GM23248 (cell line): ENCODE results near the gene DNM1. TPM values are rescaled to one million over a fixed set of nuclear protein-coding genes. Genes with fewer than 3 reads are reported as not detected.

ENCODE experiments used
- DNase-seq: peaks from one replicate; pipeline ENCODE4 v3.0.0-alpha.2; 2015
- H2AFZ ChIP-seq: fragments of 200-600 bp; sonication (generic); 2 replicates; pipeline ENCODE4 v1.6.1; 2016; ENCODE audit warnings: antibody characterized with exemption
- H3F3A ChIP-seq: fragments of 200-600 bp; sonication (generic); 2 replicates; pipeline ENCODE4 v1.6.1; 2016; ENCODE audit warnings: mild to moderate bottlenecking, antibody characterized with exemption, mixed run types; ENCODE audit not compliant: insufficient read depth
- H3K27ac ChIP-seq: fragments of 200-600 bp; sonication (generic); 2 replicates; pipeline ENCODE4 v1.5.1; 2016; ENCODE audit warnings: mild to moderate bottlenecking
- H3K27me3 ChIP-seq: fragments of 200-600 bp; sonication (generic); replicated peaks from 2 replicates; pipeline ENCODE4 v1.6.1; 2016; ENCODE audit warnings: mild to moderate bottlenecking; ENCODE audit not compliant: insufficient read depth
- H3K36me3 ChIP-seq: fragments of 200-600 bp; sonication (generic); 2 replicates; pipeline ENCODE4 v1.6.1; 2016; ENCODE audit warnings: low read depth, mild to moderate bottlenecking
- H3K4me1 ChIP-seq: fragments of 200-600 bp; sonication (generic); 2 replicates; pipeline ENCODE4 v1.6.1; 2016; ENCODE audit warnings: mild to moderate bottlenecking; ENCODE audit not compliant: insufficient read depth
- H3K4me2 ChIP-seq: fragments of 200-600 bp; sonication (generic); one replicate; pipeline ENCODE4 v1.6.1; 2016; ENCODE audit warnings: mild to moderate bottlenecking; ENCODE audit not compliant: unreplicated experiment
- H3K4me3 ChIP-seq: fragments of 200-600 bp; sonication (generic); 2 replicates; pipeline ENCODE4 v1.5.1; 2016; ENCODE audit warnings: mild to moderate bottlenecking
- H3K79me2 ChIP-seq: fragments of 200-600 bp; sonication (generic); 2 replicates; pipeline ENCODE4 v1.6.1; 2016; ENCODE audit warnings: mild to moderate bottlenecking; ENCODE audit not compliant: insufficient read depth
- H3K9ac ChIP-seq: fragments of 200-600 bp; sonication (generic); 2 replicates; pipeline ENCODE4 v1.6.1; 2016; ENCODE audit warnings: mild to moderate bottlenecking
- H3K9me2 ChIP-seq: fragments of 200-600 bp; sonication (generic); 2 replicates; pipeline ENCODE4 v1.6.1; 2016; ENCODE audit warnings: mixed run types, mild to moderate bottlenecking, moderate library complexity; ENCODE audit not compliant: insufficient read depth
- H3K9me3 ChIP-seq: fragments of 200-600 bp; sonication (generic); one replicate; pipeline ENCODE4 v1.6.1; 2017; ENCODE audit warnings: low read depth
- H4K20me1 ChIP-seq: fragments of 200-600 bp; sonication (generic); 2 replicates; pipeline ENCODE4 v1.6.0; 2016; ENCODE audit not compliant: insufficient read depth
- EZH2 ChIP-seq: fragments of 200-600 bp; sonication (generic); IDR thresholded peaks from 2 replicates; pipeline ENCODE4 v1.6.1; 2018; ENCODE audit warnings: antibody characterized with exemption, mild to moderate bottlenecking; ENCODE audit not compliant: insufficient read depth, poor library complexity, severe bottlenecking
- EZH2phosphoT487 ChIP-seq: fragments of 200-600 bp; sonication (generic); IDR thresholded peaks from 2 replicates; pipeline ENCODE4 v1.6.1; 2018; ENCODE audit warnings: antibody characterized with exemption, moderate library complexity, mild to moderate bottlenecking, low read depth; ENCODE audit not compliant: insufficient read depth
- WGBS, 2 experiments: methylation state at CpG; one replicate each; pipeline ENCODE4 v1.1.6; 2015 to 2017; ENCODE audit warnings: low lambda C conversion rate in 2 of 2, low coverage in 1 of 2; ENCODE audit errors: missing lambda C conversion rate in 2 of 2; 5-methylcytosine and 5-hydroxymethylcytosine counted together
- in situ Hi-C: fragments of 300-500 bp; cut with MboI; formaldehyde crosslinking; loops from 2 replicates; pipeline ENCODE4 v1.15.0; 2020
- polyA plus RNA-seq: library from polyadenylated mRNA; unstranded; fragments of >200 nt; fragmentation: Nextera tagmentation; extraction: Ambion mirVana; gene quantifications from 2 replicates; pipeline ENCODE4 v1.2.1, GENCODE V29; 2016
- total RNA-seq: library from RNA; depleted of rRNA; stranded (reverse); fragments of >200 nt; shearing (Covaris generic); gene quantifications from 2 replicates; pipeline ENCODE4 v1.2.3, GENCODE V29; 2014

The DNM1 gene
- total and polyA plus RNA-seq, 2 experiments from 2014 or later: 12.1 to 19.0 TPM

DNA sequence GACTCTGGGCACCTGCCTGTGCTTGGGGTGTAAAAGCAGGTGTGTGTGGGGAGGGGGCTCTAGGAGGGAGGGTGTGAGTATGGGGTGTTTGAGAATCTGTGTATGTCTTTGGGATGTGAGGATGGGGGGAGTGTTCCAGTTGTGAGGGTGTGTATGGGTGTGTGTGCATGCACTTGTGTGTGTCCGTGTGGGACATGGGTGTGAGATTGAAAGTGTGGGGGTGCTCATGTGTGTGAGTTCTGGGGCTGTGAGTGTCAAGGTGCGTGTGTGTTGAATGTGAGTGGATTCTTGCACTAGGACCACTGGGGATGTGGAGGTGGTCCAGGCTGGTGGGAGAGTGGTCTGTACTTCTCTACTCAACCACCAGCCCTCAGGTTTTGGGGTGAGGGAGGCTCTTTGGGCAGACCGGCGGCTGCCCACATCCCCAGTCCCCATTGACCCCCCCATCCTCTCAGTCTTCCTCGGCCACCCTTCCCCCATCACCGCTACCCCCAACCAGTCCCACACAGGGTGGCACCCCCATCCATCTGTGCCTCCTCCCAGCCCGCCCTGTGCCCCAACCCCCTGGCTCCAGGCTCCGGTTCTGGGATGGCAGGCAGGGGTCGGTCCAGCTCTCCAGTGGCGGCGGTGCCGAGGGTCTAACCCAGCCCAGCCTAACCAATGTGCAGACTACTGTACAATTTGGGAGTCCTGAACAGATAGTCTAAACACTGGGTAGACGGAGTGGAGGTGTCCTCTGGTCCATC lies 41.1 kb downstream of the DNM1 start:
- Histone ChIP-seq H3K9ac (peak overlapping the region; percentile 97), H3K36me3 (no peaks in the 10 kb centered on the region), H3K27ac (peak overlapping the region; percentile 88), H3F3A (peaks cover 22% of the 10 kb centered on the region), H3K79me2 (no peaks in the 10 kb centered on the region), H3K9me3 (no peaks in the 10 kb centered on the region), H3K4me1 (peaks cover 38% of the 10 kb centered on the region), H3K4me2 (peak overlapping the region; percentile 92), H4K20me1 (no peaks in the 10 kb centered on the region), H2AFZ (0 out of 2 replicates have a peak overlapping the region, but pooled peaks have one; percentile 2), H3K4me3 (peak overlapping the region; percentile 83), H3K27me3 (no peaks in the 10 kb centered on the region), H3K9me2 (no peaks in the 10 kb centered on the region)
- TF ChIP-seq EZH2phosphoT487: no peak
- TF ChIP-seq EZH2: no peak
- DNase-seq: peak; percentile 48
- in situ Hi-C loops: no loop called here
- 1 to 3% methylated on average over 12 to 13 of the region's 13 CpGs for WGBS, 2 experiments

DNA sequence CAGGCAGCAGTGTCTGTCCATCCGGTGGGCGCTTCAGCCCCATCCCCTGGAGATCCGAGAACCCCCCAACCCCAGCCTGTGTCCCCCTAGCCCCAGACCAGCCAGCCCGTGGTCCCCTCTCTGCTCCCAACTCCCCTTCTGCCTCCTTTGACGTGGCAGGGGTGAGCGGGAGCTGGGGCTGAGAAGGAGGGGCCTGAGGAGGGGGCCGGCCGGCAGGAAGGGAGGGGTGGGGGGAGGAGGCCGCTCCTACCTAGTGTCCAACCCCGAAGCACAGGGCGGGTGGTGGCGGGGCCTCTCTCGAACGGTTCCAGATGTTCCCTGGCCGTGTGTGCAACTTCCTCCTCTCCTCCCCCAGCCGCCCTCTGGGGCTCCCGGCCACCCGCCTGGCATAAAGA lies 41.7 kb downstream of the DNM1 start:
- Histone ChIP-seq H3K9me3 (no peaks in the 10 kb centered on the region), H4K20me1 (no peaks in the 10 kb centered on the region), H3K9ac (peak overlapping the region; percentile 97), H3K4me3 (peak overlapping the region; percentile 83), H3K36me3 (no peaks in the 10 kb centered on the region), H3K4me1 (peaks cover 38% of the 10 kb centered on the region), H3K27ac (peak overlapping the region; percentile 88), H3K9me2 (no peaks in the 10 kb centered on the region), H3K27me3 (no peaks in the 10 kb centered on the region), H3F3A (peaks cover 22% of the 10 kb centered on the region), H2AFZ (0 out of 2 replicates have a peak overlapping the region, but pooled peaks have one; percentile 2), H3K79me2 (no peaks in the 10 kb centered on the region), H3K4me2 (peak overlapping the region; percentile 92)
- DNase-seq: peak; percentile 95
- WGBS, 2 experiments: 0 to 1% methylated on average over 6 to 18 of the region's 18 CpGs
- TF ChIP-seq EZH2phosphoT487 (no peak), EZH2 (no peak)
- in situ Hi-C loops: no loop called here

DNA sequence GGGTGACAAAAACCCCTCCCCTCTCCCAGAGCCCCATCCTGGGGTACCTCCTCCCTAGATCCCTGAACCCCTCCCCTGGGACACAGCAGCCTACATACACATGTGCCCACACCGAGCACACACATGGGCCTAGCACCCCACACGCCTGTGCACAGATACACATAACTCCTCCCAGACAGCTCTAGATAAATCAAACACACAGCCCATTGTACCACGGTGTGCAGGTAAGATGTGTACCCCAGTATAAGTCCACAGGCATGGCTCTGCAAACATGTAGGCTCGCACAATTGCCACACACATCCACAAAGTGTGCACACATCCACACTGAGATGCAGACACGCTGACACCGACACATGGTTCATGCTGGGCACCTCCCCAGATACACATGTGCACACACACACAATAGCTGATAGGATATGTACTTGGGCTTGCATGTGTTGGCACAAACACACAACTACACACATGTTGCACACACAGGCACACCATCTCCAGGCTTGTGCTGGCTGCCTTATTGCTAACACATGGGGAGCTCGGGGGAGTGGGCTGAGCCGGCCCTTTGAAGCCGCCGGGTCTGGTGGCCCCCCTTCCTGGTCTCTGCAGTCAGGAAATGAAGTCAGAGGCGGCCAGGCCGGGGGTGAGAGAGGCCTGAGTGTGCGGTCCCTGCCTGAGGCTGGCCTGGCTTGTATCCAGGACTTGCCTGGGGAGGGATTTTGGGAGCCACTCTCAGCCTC lies 42.4 kb downstream of the DNM1 start:
- H2AFZ ChIP-seq: no peak overlapping the region
- WGBS, 2 experiments: 3 to 6% methylated on average over 13 of the region's 13 CpGs
- in situ Hi-C loops: no loop called here
- peak overlapping the region; percentile 88 for H3K27ac ChIP-seq
- peak overlapping the region; percentile 83 for H3K4me3 ChIP-seq
- H3K36me3 ChIP-seq: no peaks in the 10 kb centered on the region
- peak; percentile 88 for DNase-seq
- H3K9me2 ChIP-seq: no peaks in the 10 kb centered on the region
- H3K79me2 ChIP-seq: no peaks in the 10 kb centered on the region
- no peaks in the 10 kb centered on the region for H3K9me3 ChIP-seq
- H3K4me2 ChIP-seq: peak overlapping the region; percentile 92
- H3K4me1 ChIP-seq: peaks cover 38% of the 10 kb centered on the region
- TF ChIP-seq EZH2phosphoT487: no peak
- no peak for TF ChIP-seq EZH2
- H3K27me3 ChIP-seq: no peaks in the 10 kb centered on the region
- peak overlapping the region; percentile 97 for H3K9ac ChIP-seq
- H3F3A ChIP-seq: peaks cover 22% of the 10 kb centered on the region
- H4K20me1 ChIP-seq: no peaks in the 10 kb centered on the region

DNA sequence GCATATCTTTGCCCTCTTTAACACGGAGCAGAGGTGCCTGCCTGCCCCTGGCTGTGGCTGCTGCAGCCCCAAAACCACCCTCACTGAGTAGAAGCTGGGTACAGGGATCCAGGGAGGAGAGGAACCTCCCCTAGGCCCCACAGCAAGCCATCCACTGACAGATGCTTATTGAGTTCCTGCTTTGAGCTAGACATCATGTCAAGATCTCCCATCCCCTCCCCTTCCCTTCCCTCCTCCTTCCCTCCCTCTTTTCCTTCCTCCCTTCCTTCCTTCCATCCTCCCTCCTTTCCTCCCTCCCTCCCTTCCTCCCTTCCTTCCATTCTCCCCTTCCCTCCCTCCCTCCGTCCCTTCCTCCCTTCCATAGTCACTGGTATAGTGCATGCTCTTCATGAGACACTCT lies 43.3 kb downstream of the DNM1 start:
- Histone ChIP-seq H3K27ac (no peak overlapping the region), H3K4me2 (no peak overlapping the region), H3K4me3 (no peak overlapping the region), H3K9me2 (no peaks in the 10 kb centered on the region), H3K4me1 (peaks cover 38% of the 10 kb centered on the region), H3K9ac (no peak overlapping the region), H4K20me1 (no peaks in the 10 kb centered on the region), H3K36me3 (no peaks in the 10 kb centered on the region), H3K27me3 (no peaks in the 10 kb centered on the region), H3K9me3 (no peaks in the 10 kb centered on the region), H3F3A (peaks cover 19% of the 10 kb centered on the region), H3K79me2 (no peaks in the 10 kb centered on the region), H2AFZ (no peak overlapping the region)
- no peak for DNase-seq
- no peak for TF ChIP-seq EZH2phosphoT487
- no peak for TF ChIP-seq EZH2
- 39 to 75% methylated on average over 2 of the region's 2 CpGs for WGBS, 2 experiments
- in situ Hi-C loops: no loop called here
